H9 (cell line): ENCODE data around the gene C1QTNF3. TPM values are rescaled to one million over a fixed set of nuclear protein-coding genes. Genes with fewer than 3 reads are reported as not detected.

Experiments
- DNase-seq: peaks from one replicate; pipeline ENCODE4 v3.0.0-alpha.2; 2017
- H2AFZ ChIP-seq: one replicate; pipeline ENCODE4 v1.6.1; 2013; ENCODE audit warnings: mild to moderate bottlenecking, low read length, control low read depth, moderate library complexity
- H2AK5ac ChIP-seq: 2 replicates; pipeline ENCODE4 v1.6.1; 2013; ENCODE audit warnings: low read length, control low read depth, mixed read lengths; ENCODE audit not compliant: insufficient read length
- H2BK120ac ChIP-seq: one replicate; pipeline ENCODE4 v1.6.1; 2013; ENCODE audit warnings: low read depth, mild to moderate bottlenecking, low read length, control low read depth, inconsistent platforms; ENCODE audit not compliant: poor library complexity, severe bottlenecking
- H2BK12ac ChIP-seq: 2 replicates; pipeline ENCODE4 v1.6.1; 2013; ENCODE audit warnings: low read length, control low read depth, mixed read lengths, low read depth; ENCODE audit not compliant: insufficient read length
- H2BK15ac ChIP-seq: 2 replicates; pipeline ENCODE4 v1.6.1; 2013; ENCODE audit warnings: low read depth, low read length, control low read depth
- H2BK20ac ChIP-seq: one replicate; pipeline ENCODE4 v1.6.1; 2013; ENCODE audit warnings: low read depth, mild to moderate bottlenecking, low read length, control low read depth, inconsistent platforms; ENCODE audit not compliant: poor library complexity, severe bottlenecking
- H2BK5ac ChIP-seq: 2 replicates; pipeline ENCODE4 v1.6.1; 2013; ENCODE audit warnings: low read length, control low read depth, mixed read lengths; ENCODE audit not compliant: insufficient read length
- H3K14ac ChIP-seq: 2 replicates; pipeline ENCODE4 v1.6.1; 2013; ENCODE audit warnings: low read length, control low read depth; ENCODE audit not compliant: insufficient read depth
- H3K18ac ChIP-seq: 2 replicates; pipeline ENCODE4 v1.6.1; 2013; ENCODE audit warnings: low read depth, mild to moderate bottlenecking, mixed read lengths, low read length, control low read depth; ENCODE audit not compliant: insufficient read length
- H3K23ac ChIP-seq: 2 replicates; pipeline ENCODE4 v1.6.1; 2013; ENCODE audit warnings: low read length, control low read depth, mixed read lengths, low read depth; ENCODE audit not compliant: insufficient read length
- H3K23me2 ChIP-seq: 2 replicates; pipeline ENCODE4 v1.6.1; 2013; ENCODE audit warnings: low read depth, mild to moderate bottlenecking, mixed read lengths, low read length, control low read depth; ENCODE audit not compliant: insufficient read length, poor library complexity, severe bottlenecking
- H3K27ac ChIP-seq: 2 replicates; pipeline ENCODE4 v1.5.1; 2013; ENCODE audit warnings: low read length, control low read depth, mixed read lengths, low read depth; ENCODE audit not compliant: insufficient read length
- H3K27me3 ChIP-seq: 2 replicates; pipeline ENCODE4 v1.6.1; 2013; ENCODE audit warnings: low read length, control low read depth, inconsistent platforms; ENCODE audit not compliant: insufficient read depth
- H3K4ac ChIP-seq: 2 replicates; pipeline ENCODE4 v1.6.1; 2013; ENCODE audit warnings: low read depth, mild to moderate bottlenecking, control low read depth, inconsistent platforms, low read length, moderate library complexity
- H3K4me1 ChIP-seq: 2 replicates; pipeline ENCODE4 v1.6.1; 2013; ENCODE audit warnings: low read length, control low read depth, inconsistent platforms; ENCODE audit not compliant: insufficient read depth
- H3K4me2 ChIP-seq: 2 replicates; pipeline ENCODE4 v1.6.1; 2013; ENCODE audit warnings: low read length, control low read depth, mixed read lengths; ENCODE audit not compliant: insufficient read length, insufficient read depth
- H3K56ac ChIP-seq: 2 replicates; pipeline ENCODE4 v1.6.1; 2013; ENCODE audit warnings: low read depth, mild to moderate bottlenecking, mixed read lengths, low read length, control low read depth; ENCODE audit not compliant: insufficient read length
- H3K79me1 ChIP-seq: 2 replicates; pipeline ENCODE4 v1.6.1; 2013; ENCODE audit warnings: low read depth, mild to moderate bottlenecking, moderate library complexity, low read length, control low read depth, inconsistent platforms; ENCODE audit not compliant: insufficient read depth, poor library complexity, severe bottlenecking
- H3K79me2 ChIP-seq: 2 replicates; pipeline ENCODE4 v1.6.1; 2013; ENCODE audit warnings: low read length, control low read depth, inconsistent platforms; ENCODE audit not compliant: insufficient read depth
- H3K9ac ChIP-seq: 2 replicates; pipeline ENCODE4 v1.6.1; 2013; ENCODE audit warnings: low read length, control low read depth, mixed read lengths; ENCODE audit not compliant: insufficient read length; ENCODE audit errors: extremely low read depth
- H3K9me3 ChIP-seq: one replicate; pipeline ENCODE4 v1.6.1; 2013; ENCODE audit warnings: low read depth, low read length, inconsistent platforms; ENCODE audit not compliant: control insufficient read depth
- H3T11ph ChIP-seq: one replicate; pipeline ENCODE4 v1.6.1; 2013; ENCODE audit warnings: mild to moderate bottlenecking, low read length, control low read depth, inconsistent platforms
- H4K20me1 ChIP-seq: one replicate; pipeline ENCODE4 v1.6.1; 2013; ENCODE audit not compliant: control insufficient read depth, insufficient read length, insufficient read depth
- H4K5ac ChIP-seq: 2 replicates; pipeline ENCODE4 v1.6.1; 2013; ENCODE audit warnings: low read depth, mild to moderate bottlenecking, mixed read lengths, low read length, control low read depth; ENCODE audit not compliant: insufficient read length
- H4K8ac ChIP-seq: replicated peaks from 2 replicates; pipeline ENCODE4 v1.6.1; 2013; ENCODE audit warnings: low read length, control low read depth, mixed read lengths, low read depth; ENCODE audit not compliant: insufficient read length
- H4K91ac ChIP-seq: 2 replicates; pipeline ENCODE4 v1.6.1; 2013; ENCODE audit warnings: low read depth, mild to moderate bottlenecking, moderate library complexity, mixed read lengths, low read length, control low read depth; ENCODE audit not compliant: insufficient read length
- H3K27ac Mint-ChIP-seq, 3 experiments: 2 replicates in 2 of 3; 3 replicates in 1 of 3; pipeline ENCODE4 v1.8.0; 2020 to 2021; ENCODE audit warnings: mixed read lengths in 3 of 3, mild to moderate bottlenecking in 1 of 3, moderate library complexity in 1 of 3
- H3K27me3 Mint-ChIP-seq: 2 replicates; pipeline ENCODE4 v1.8.0; 2021; ENCODE audit warnings: low read depth, mild to moderate bottlenecking, moderate library complexity, mixed read lengths
- H3K36me3 Mint-ChIP-seq, 3 experiments: 2 replicates in 2 of 3; 3 replicates in 1 of 3; pipeline ENCODE4 v1.8.0; 2020 to 2021; ENCODE audit warnings: low read depth in 3 of 3, mixed read lengths in 3 of 3; ENCODE audit not compliant: insufficient read depth in 1 of 3
- H3K4me1 Mint-ChIP-seq, 2 experiments: 2 replicates each; pipeline ENCODE4 v1.8.0; 2020; ENCODE audit warnings: mixed read lengths in 2 of 2
- H3K4me3 Mint-ChIP-seq, 2 experiments: 2 replicates in 1 of 2; 3 replicates in 1 of 2; pipeline ENCODE4 v1.8.0; 2020 to 2021; ENCODE audit warnings: mild to moderate bottlenecking in 2 of 2, mixed read lengths in 2 of 2, moderate library complexity in 1 of 2
- H3K9me3 Mint-ChIP-seq, 2 experiments: 2 replicates in 1 of 2; 3 replicates in 1 of 2; pipeline ENCODE4 v1.8.0; 2020; ENCODE audit warnings: mild to moderate bottlenecking in 2 of 2, mixed read lengths in 2 of 2, moderate library complexity in 1 of 2
- CTCF ChIP-seq: fragments of 200-600 bp; sonication (generic); conservative IDR thresholded peaks from 3 replicates; pipeline ENCODE4 v1.8.0; 2021; ENCODE audit warnings: antibody characterized with exemption, mild to moderate bottlenecking
- WGBS: extraction: QIAGEN DNeasy Blood & Tissue Kit; methylation state at CpG from one replicate; pipeline ENCODE4 v1.1.7; 2013; ENCODE audit warnings: missing lambda C conversion rate, low lambda C conversion rate, mixed read lengths; ENCODE audit not compliant: insufficient read length; ENCODE audit errors: extremely low coverage; 5-methylcytosine and 5-hydroxymethylcytosine counted together
- total RNA-seq: library from RNA; stranded (reverse); gene quantifications from 2 replicates; pipeline ENCODE4 v1.2.1, GENCODE V29; 2021

The C1QTNF3 gene
- total RNA-seq, 1 experiment from 2014 or later: 1.1 TPM

DNA sequence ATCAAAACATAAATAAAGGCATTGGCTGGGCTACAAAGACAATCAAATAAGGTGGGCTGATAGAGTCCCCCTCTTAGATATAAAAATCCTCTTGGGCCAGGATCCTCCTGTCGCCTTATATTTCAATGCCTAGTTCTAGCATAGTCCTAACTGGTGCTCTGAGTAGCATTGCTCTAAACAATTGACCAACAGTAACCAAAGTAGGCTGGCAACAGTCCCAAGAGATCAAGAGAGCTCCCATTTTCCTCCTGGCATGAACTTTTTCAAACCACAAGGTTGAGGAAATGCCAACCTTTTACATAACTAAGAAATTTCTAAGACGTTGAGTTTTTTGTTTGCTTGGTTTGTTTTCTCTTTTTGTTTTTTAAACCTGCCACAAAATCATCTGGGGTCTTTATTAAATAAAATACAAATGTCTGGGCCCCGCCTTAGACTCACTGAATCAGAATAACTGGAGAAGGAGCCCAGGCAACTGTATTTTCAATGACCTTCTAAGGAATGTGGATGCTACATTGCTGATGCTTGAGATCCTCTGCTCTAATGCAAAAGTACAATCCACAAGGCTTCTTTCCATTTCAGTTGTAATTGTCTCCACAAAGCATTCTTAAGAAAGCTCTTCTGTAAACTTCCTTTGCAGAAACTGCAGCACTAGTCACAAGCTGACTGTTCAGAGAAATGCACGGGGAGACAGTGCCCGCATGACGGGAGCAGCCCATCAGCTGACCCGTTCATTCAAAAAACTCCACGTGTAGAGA is 61.4 kb downstream of the C1QTNF3 start:
- H4K20me1 ChIP-seq: no peaks in the 10 kb centered on the region
- H3K23ac ChIP-seq: no peak overlapping the region
- H2BK120ac ChIP-seq: no peak overlapping the region
- no peak overlapping the region for H2BK5ac ChIP-seq
- Mint-ChIP-seq H3K9me3 (no peaks in the 10 kb centered on the region), H3K27ac (no peak overlapping the region), H3K4me1 (peaks cover 32 to 39% of the 10 kb centered on the region in 2 experiments), H3K36me3 (peaks cover 0 to 3% (median 0%) of the 10 kb centered on the region in 3 experiments; a peak in 1 of 7 replicates), H3K27me3 (no peaks in the 10 kb centered on the region), H3K4me3 (no peak overlapping the region)
- H2BK12ac ChIP-seq: no peak overlapping the region
- H3K27me3 ChIP-seq: no peaks in the 10 kb centered on the region
- H3K79me1 ChIP-seq: no peaks in the 10 kb centered on the region
- H4K91ac ChIP-seq: no peak overlapping the region
- no peak overlapping the region for H3K27ac ChIP-seq
- H3K4me2 ChIP-seq: no peak overlapping the region
- H3K4me1 ChIP-seq: peaks cover 8% of the 10 kb centered on the region; the same call in 1 of the 2 replicates
- H3K14ac ChIP-seq: no peak overlapping the region
- H4K5ac ChIP-seq: no peak overlapping the region
- TF ChIP-seq CTCF: no peak
- no CpG with 5 or more reads among the region's 8 CpGs for WGBS
- no peak overlapping the region for H3K18ac ChIP-seq
- no peak overlapping the region for H2AFZ ChIP-seq
- no peak overlapping the region for H4K8ac ChIP-seq
- H3T11ph ChIP-seq: no peak overlapping the region
- no peak overlapping the region for H2BK15ac ChIP-seq
- no peaks in the 10 kb centered on the region for H3K79me2 ChIP-seq
- no peaks in the 10 kb centered on the region for H3K23me2 ChIP-seq
- H2BK20ac ChIP-seq: no peak overlapping the region
- H3K9ac ChIP-seq: no peak overlapping the region
- peaks cover 8% of the 10 kb centered on the region for H3K9me3 ChIP-seq
- no peak for DNase-seq
- H2AK5ac ChIP-seq: no peak overlapping the region
- no peak overlapping the region for H3K56ac ChIP-seq
- no peak overlapping the region for H3K4ac ChIP-seq
